HFFc6 (cell line): ENCODE measurements around the gene USP6NL. TPM values are rescaled to one million over a fixed set of nuclear protein-coding genes. Genes with fewer than 3 reads are reported as not detected.
A peak's percentile ranks its signal among the peaks of the same experiment; 100 is the strongest.

Source experiments
- DNase-seq: peaks from one replicate; pipeline ENCODE4 v3.0.0-alpha.2; 2018
- H3K27ac Mint-ChIP-seq: 2 replicates; pipeline ENCODE4 v1.8.0; 2020; ENCODE audit warnings: mild to moderate bottlenecking, mixed read lengths
- H3K27me3 Mint-ChIP-seq: 2 replicates; pipeline ENCODE4 v1.8.0; 2021; ENCODE audit warnings: mild to moderate bottlenecking, moderate library complexity, mixed read lengths; ENCODE audit not compliant: insufficient read depth
- H3K36me3 Mint-ChIP-seq: 2 replicates; pipeline ENCODE4 v1.8.0; 2021; ENCODE audit warnings: low read depth, mixed read lengths
- H3K4me1 Mint-ChIP-seq: 2 replicates; pipeline ENCODE4 v1.8.0; 2020; ENCODE audit warnings: low read depth, mixed read lengths
- H3K4me3 Mint-ChIP-seq: 2 replicates; pipeline ENCODE4 v1.8.0; 2020; ENCODE audit warnings: mild to moderate bottlenecking, moderate library complexity, mixed read lengths
- H3K9me3 Mint-ChIP-seq: 2 replicates; pipeline ENCODE4 v1.8.0; 2020; ENCODE audit warnings: mild to moderate bottlenecking, mixed read lengths
- CTCF ChIP-seq: fragments of 200-600 bp; sonication (generic); IDR thresholded peaks from 2 replicates; pipeline ENCODE4 v1.5.0; 2021; ENCODE audit warnings: antibody characterized with exemption, mild to moderate bottlenecking
- total RNA-seq, 6 experiments: library from RNA; stranded (reverse); fragmentation: NEBNext Ultra II Directional; extraction: Animal tissue kit (Norgen Biotek cat#: 25700); gene quantifications; 2 replicates in 1 of 6; 3 replicates in 5 of 6; pipeline ENCODE4 v1.2.3, GENCODE V29; 2021

The USP6NL gene
- total RNA-seq, 6 experiments from 2014 or later: 9.8 to 13.3 (median 11.8) TPM

- Mint-ChIP-seq H3K27ac (no peak overlapping the region), H3K36me3 (no peaks in the 10 kb centered on the region), H3K27me3 (peaks cover 7% of the 10 kb centered on the region; the same call in 1 of the 2 replicates), H3K4me3 (peak overlapping the region; percentile 38; the same call in 1 of the 2 replicates), H3K4me1 (peaks cover 31% of the 10 kb centered on the region), H3K9me3 (no peaks in the 10 kb centered on the region)
- DNase-seq: no peak
- TF ChIP-seq CTCF: no peak
These were observed 3.9 kb upstream of the USP6NL start for GRCh38 chr10:11615396-11615795.

GRCh38 chr10:11612021-11613001, 861 bp upstream of the USP6NL start:
- peaks cover 56% of the 10 kb centered on the region for H3K4me1 Mint-ChIP-seq
- no peaks in the 10 kb centered on the region for H3K36me3 Mint-ChIP-seq
- TF ChIP-seq CTCF: no peak
- H3K27me3 Mint-ChIP-seq: no peaks in the 10 kb centered on the region
- DNase-seq: no peak
- peak overlapping the region; percentile 88 for H3K4me3 Mint-ChIP-seq
- no peaks in the 10 kb centered on the region for H3K9me3 Mint-ChIP-seq
- peak overlapping the region; percentile 75 for H3K27ac Mint-ChIP-seq

- H3K9me3 Mint-ChIP-seq: no peaks in the 10 kb centered on the region
- H3K4me1 Mint-ChIP-seq: peaks cover 55% of the 10 kb centered on the region
- DNase-seq: peak; percentile 30
- no peaks in the 10 kb centered on the region for H3K27me3 Mint-ChIP-seq
- H3K36me3 Mint-ChIP-seq: no peaks in the 10 kb centered on the region
- no peak for TF ChIP-seq CTCF
- H3K4me3 Mint-ChIP-seq: peak overlapping the region; percentile 95
- peak overlapping the region; percentile 77 for H3K27ac Mint-ChIP-seq
These were observed 613 bp downstream of the USP6NL start for GRCh38 chr10:11610826-11611247.

- Mint-ChIP-seq H3K9me3 (no peaks in the 10 kb centered on the region), H3K4me1 (peaks cover 53% of the 10 kb centered on the region), H3K27me3 (no peaks in the 10 kb centered on the region), H3K36me3 (no peaks in the 10 kb centered on the region), H3K27ac (peak overlapping the region; percentile 77), H3K4me3 (peak overlapping the region; percentile 95)
- DNase-seq: no peak
- TF ChIP-seq CTCF: no peak
These were observed 1.2 kb downstream of the USP6NL start for GRCh38 chr10:11610166-11610825.

- TF ChIP-seq CTCF: no peak
- DNase-seq: no peak
- Mint-ChIP-seq H3K9me3 (no peaks in the 10 kb centered on the region), H3K4me1 (peaks cover 46% of the 10 kb centered on the region), H3K27me3 (no peaks in the 10 kb centered on the region), H3K27ac (no peak overlapping the region), H3K36me3 (no peaks in the 10 kb centered on the region), H3K4me3 (peak overlapping the region; percentile 95)
These were observed 1.9 kb downstream of the USP6NL start for GRCh38 chr10:11609492-11610093.
